Hematopoietic multipotent progenitor cell treated with erythropoietin and hydrocortisone succinate and interleukin-3 and kit ligand, for 4 days (in vitro differentiated cells): ENCODE data around the gene TPCN2.
"Not testable (repeated sequence)": the region's sequence is repeated elsewhere in the genome, so short reads cannot be mapped to it uniquely, and the experiment has no call there.

ENCODE experiments used
- DNase-seq: peaks from one replicate; pipeline ENCODE4 v3.0.0-alpha.2; 2015

TPCN2 gene

GRCh38 chr11:69076977-69077376 lies 28.2 kb downstream of the TPCN2 start:
- DNase-seq, result not testable (repeated sequence)

GRCh38 chr11:69078508-69078907 lies 29.8 kb downstream of the TPCN2 start:
- no peak for DNase-seq

GRCh38 chr11:69078930-69079605 lies 30.3 kb downstream of the TPCN2 start:
- peak; percentile 41 for DNase-seq

- DNase-seq, result peak; percentile 37
These were observed 31.0 kb downstream of the TPCN2 start for GRCh38 chr11:69079661-69080256.

- DNase-seq, result peak; percentile 97
These were observed 31.7 kb downstream of the TPCN2 start for GRCh38 chr11:69080257-69080995.

GRCh38 chr11:69081180-69081579 lies 32.4 kb downstream of the TPCN2 start:
- DNase-seq, result no peak

- DNase-seq, result no peak
These were observed 35.0 kb downstream of the TPCN2 start for GRCh38 chr11:69083531-69084247.

- DNase-seq, result no peak
These were observed 35.6 kb downstream of the TPCN2 start for GRCh38 chr11:69084371-69084770.

GRCh38 chr11:69085490-69086095 lies 36.9 kb downstream of the TPCN2 start:
- DNase-seq, result no peak

- DNase-seq, result peak; percentile 48
These were observed 37.7 kb downstream of the TPCN2 start for GRCh38 chr11:69086152-69087132.

GRCh38 chr11:69087133-69087524 lies 38.4 kb downstream of the TPCN2 start:
- no peak for DNase-seq

GRCh38 chr11:69087811-69088210 lies 39.1 kb downstream of the TPCN2 start:
- no peak for DNase-seq

- DNase-seq, result peak; percentile 90
These were observed 40.0 kb downstream of the TPCN2 start for GRCh38 chr11:69088676-69089146.

GRCh38 chr11:69089258-69089657 lies 40.5 kb downstream of the TPCN2 start:
- peak; percentile 91 for DNase-seq

GRCh38 chr11:69091638-69092165 lies 43.0 kb downstream of the TPCN2 start:
- DNase-seq, result no peak

GRCh38 chr11:69092263-69092662 lies 43.5 kb downstream of the TPCN2 start:
- no peak for DNase-seq

- DNase-seq, result no peak
These were observed 44.4 kb downstream of the TPCN2 start for GRCh38 chr11:69093106-69093505.

- DNase-seq, result no peak
These were observed 45.6 kb downstream of the TPCN2 start for GRCh38 chr11:69094111-69094914.

GRCh38 chr11:69094915-69095290 lies 46.2 kb downstream of the TPCN2 start:
- DNase-seq, result no peak

- no peak for DNase-seq
These were observed 46.6 kb downstream of the TPCN2 start for GRCh38 chr11:69095300-69095699.
